A549 (cell line): ENCODE measurements around the gene GLRA1.

Source experiments
- CHD4 ChIP-seq: fragments of 200-600 bp; sonication (generic); IDR thresholded peaks from 2 replicates; pipeline ENCODE4 v1.6.1; 2016; ENCODE audit warnings: antibody characterized with exemption, mild to moderate bottlenecking, borderline replicate concordance
- CTCF ChIP-seq: fragments of >200 bp; sonication (Bioruptor Twin); formaldehyde crosslinking; IDR thresholded peaks from 3 replicates; pipeline ENCODE4 v1.5.1; 2016
- EHF ChIP-seq: fragments of 250-450 bp; sonication (Bioruptor Pico); IDR thresholded peaks from 2 replicates; pipeline ENCODE4 v1.5.0; 2020; ENCODE audit warnings: mild to moderate bottlenecking
- EP300 ChIP-seq, 2 experiments: fragments of >200 bp; sonication (Bioruptor Twin); formaldehyde crosslinking; IDR thresholded peaks; 2 replicates in 1 of 2; 3 replicates in 1 of 2; pipeline ENCODE4 v1.6.1; 2016 to 2017
- GATA3 ChIP-seq: IDR thresholded peaks from 2 replicates; pipeline ENCODE4 v1.6.1; 2012; ENCODE audit warnings: borderline replicate concordance
- KDM1A ChIP-seq: fragments of 200-600 bp; sonication (generic); IDR thresholded peaks from 2 replicates; pipeline ENCODE4 v1.6.1; 2016; ENCODE audit warnings: low read depth, mild to moderate bottlenecking
- MAFK ChIP-seq: fragments of 450-650 bp; IDR thresholded peaks from 2 replicates; pipeline ENCODE4 v1.6.1; 2014; ENCODE audit not compliant: partially characterized antibody
- MAX ChIP-seq: IDR thresholded peaks from 2 replicates; pipeline ENCODE4 v1.6.1; 2012
- RAD21 ChIP-seq, 2 experiments: fragments of >200 bp in 1 of 2; sonication (Bioruptor Twin) in 1 of 2; formaldehyde crosslinking in 1 of 2; IDR thresholded peaks in 1 of 2; conservative IDR thresholded peaks in 1 of 2; 2 replicates in 1 of 2; 3 replicates in 1 of 2; pipeline ENCODE4 v1.6.1; 2012 to 2018; ENCODE audit warnings: inconsistent platforms in 1 of 2
- REST ChIP-seq: fragments of 200-600 bp; sonication (generic); IDR thresholded peaks from 2 replicates; pipeline ENCODE4 v1.6.1; 2016; ENCODE audit warnings: antibody characterized with exemption, mild to moderate bottlenecking, moderate library complexity

- TF ChIP-seq GATA3 (no peak), CTCF (no peak), KDM1A (no peak), CHD4 (no peak), RAD21 (conservative IDR thresholded peaks at IDR 0.05 in 1 of 2, IDR thresholded peaks at IDR 0.05 in 1 of 2) (no peak), MAX (no peak), MAFK (no peak), EP300 (IDR thresholded peaks at IDR 0.05) (no peak), EHF (CRISPR knock-in tag) (no peak), REST (no peak)
Observed at GRCh38 chr5:151964471-151964870, 39.8 kb upstream of the GLRA1 start.
